Ureter (tissue), 1 donor: ENCODE data around the gene FDXR. TPM values are rescaled to one million over a fixed set of nuclear protein-coding genes. Genes with fewer than 3 reads are reported as not detected.

ENCODE experiments used
- DNase-seq: peaks from one replicate; pipeline ENCODE4 v3.0.0-alpha.2; 2020; ENCODE audit warnings: low spot score
- total RNA-seq: library from RNA; stranded (reverse); gene quantifications from one replicate; pipeline ENCODE4 v1.2.4, GENCODE V29; 2023
- donor health status: DM: yes; HTN: yes; CAD: no.

Gene FDXR
- total RNA-seq, 1 donor from 2014 or later = 18.4 TPM

- DNase-seq = no peak
Observed at GRCh38 chr17:74900208-74900607, 27.4 kb upstream of the FDXR start.

- DNase-seq = peak; percentile 70
Observed at GRCh38 chr17:74898376-74898946, 25.7 kb upstream of the FDXR start.

- DNase-seq = no peak
Observed at GRCh38 chr17:74893936-74894671, 21.3 kb upstream of the FDXR start.

- no peak for DNase-seq
Observed at GRCh38 chr17:74892974-74893911, 20.4 kb upstream of the FDXR start, which contains the start of gene FADS6. FADS6 (minus strand) TSS chr17:74893633; CDS start chr17:74893595, 38 bp downstream.

- no peak for DNase-seq
Observed at GRCh38 chr17:74892013-74892841, 19.4 kb upstream of the FDXR start.

- no peak for DNase-seq
Observed at GRCh38 chr17:74890554-74890953, 17.8 kb upstream of the FDXR start.

GRCh38 chr17:74888469-74888868 lies 15.7 kb upstream of the FDXR start:
- DNase-seq = no peak

GRCh38 chr17:74883241-74883745 lies 10.5 kb upstream of the FDXR start:
- DNase-seq = no peak

GRCh38 chr17:74882517-74883240 lies 9.9 kb upstream of the FDXR start:
- no peak for DNase-seq

- no peak for DNase-seq
Observed at GRCh38 chr17:74881073-74881472, 8.3 kb upstream of the FDXR start.

- no peak for DNase-seq
Observed at GRCh38 chr17:74879308-74879707, 6.5 kb upstream of the FDXR start.

- DNase-seq = no peak
Observed at GRCh38 chr17:74878658-74879057, 5.9 kb upstream of the FDXR start.

GRCh38 chr17:74877592-74878548 lies 5.1 kb upstream of the FDXR start:
- peak; percentile 75 for DNase-seq

- no peak for DNase-seq
Observed at GRCh38 chr17:74875977-74876593, 3.3 kb upstream of the FDXR start.

GRCh38 chr17:74875155-74875976 lies 2.6 kb upstream of the FDXR start:
- DNase-seq = no peak

GRCh38 chr17:74874615-74875037 lies 1.8 kb upstream of the FDXR start:
- DNase-seq = no peak

- DNase-seq = no peak
Observed at GRCh38 chr17:74873874-74874614, 1.2 kb upstream of the FDXR start.
